ENCODE data around the gene ADGRL3. TPM values are rescaled to one million over a fixed set of nuclear protein-coding genes. Genes with fewer than 3 reads are reported as not detected.

The ADGRL3 gene
- total and polyA plus RNA-seq, 3 donors from 2014 or later: 11.6 to 21.6 (median 12.8) TPM

DNA sequence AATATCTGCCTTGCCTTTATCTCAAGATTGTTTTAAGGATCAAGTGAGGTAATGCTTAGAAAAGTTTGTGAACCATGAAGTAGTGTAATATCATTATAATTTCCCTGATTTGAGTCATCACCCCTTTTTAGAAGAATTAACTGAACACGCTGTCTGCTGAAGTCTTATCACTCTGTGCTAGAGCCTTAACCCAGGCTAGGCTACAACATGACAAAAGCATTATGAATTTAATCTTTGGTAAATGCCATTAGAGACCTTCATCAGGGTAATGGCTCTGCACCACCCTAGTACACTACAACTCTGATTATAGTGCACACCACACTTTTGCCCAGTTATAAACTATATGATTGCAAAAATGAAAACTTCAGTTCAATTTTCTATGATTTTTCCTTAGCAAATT is 118.3 kb downstream of the ADGRL3 start:
- H3K27ac ChIP-seq: no peak overlapping the region
- intact Hi-C loops (cut with DNase I; ENCODE audit: low total_unique reads): no loop called here
- WGBS, 2 donors: 86 to 92% methylated on average over 1 of the region's 1 CpG
- TF ChIP-seq, protein P1, sequence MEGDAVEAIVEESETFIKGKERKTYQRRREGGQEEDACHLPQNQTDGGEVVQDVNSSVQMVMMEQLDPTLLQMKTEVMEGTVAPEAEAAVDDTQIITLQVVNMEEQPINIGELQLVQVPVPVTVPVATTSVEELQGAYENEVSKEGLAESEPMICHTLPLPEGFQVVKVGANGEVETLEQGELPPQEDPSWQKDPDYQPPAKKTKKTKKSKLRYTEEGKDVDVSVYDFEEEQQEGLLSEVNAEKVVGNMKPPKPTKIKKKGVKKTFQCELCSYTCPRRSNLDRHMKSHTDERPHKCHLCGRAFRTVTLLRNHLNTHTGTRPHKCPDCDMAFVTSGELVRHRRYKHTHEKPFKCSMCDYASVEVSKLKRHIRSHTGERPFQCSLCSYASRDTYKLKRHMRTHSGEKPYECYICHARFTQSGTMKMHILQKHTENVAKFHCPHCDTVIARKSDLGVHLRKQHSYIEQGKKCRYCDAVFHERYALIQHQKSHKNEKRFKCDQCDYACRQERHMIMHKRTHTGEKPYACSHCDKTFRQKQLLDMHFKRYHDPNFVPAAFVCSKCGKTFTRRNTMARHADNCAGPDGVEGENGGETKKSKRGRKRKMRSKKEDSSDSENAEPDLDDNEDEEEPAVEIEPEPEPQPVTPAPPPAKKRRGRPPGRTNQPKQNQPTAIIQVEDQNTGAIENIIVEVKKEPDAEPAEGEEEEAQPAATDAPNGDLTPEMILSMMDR (IDR thresholded peaks at IDR 0.05): no peak
- no peak for TF ChIP-seq POLR2A (IDR thresholded peaks at IDR 0.05)
- no peak overlapping the region for H3K4me3 ChIP-seq
- H3K4me1 ChIP-seq: no peaks in the 10 kb centered on the region
- H3K27me3 ChIP-seq: no peaks in the 10 kb centered on the region
- no peaks in the 10 kb centered on the region for H3K36me3 ChIP-seq (ENCODE audit: low read depth, missing control alignments)
- H3K9me3 ChIP-seq: no peaks in the 10 kb centered on the region
- DNase-seq: no peak

DNA sequence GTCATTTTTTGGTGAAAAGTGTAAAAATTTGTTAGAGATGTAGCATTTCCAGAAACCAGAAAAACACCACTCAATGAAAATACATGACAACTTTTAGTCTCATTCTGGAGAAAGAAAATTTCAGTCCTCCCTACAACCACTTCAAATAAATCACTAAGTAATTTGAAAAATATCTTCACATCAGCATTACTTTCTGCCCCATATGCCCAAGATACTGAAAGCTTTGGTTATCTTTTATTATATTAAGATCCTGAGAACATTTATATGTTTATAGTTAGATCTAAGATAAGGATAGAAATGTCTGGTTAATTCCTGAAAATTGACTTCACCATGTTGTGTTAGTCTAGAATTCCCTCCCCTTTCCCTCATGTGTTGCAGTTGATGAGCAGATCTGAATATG is 119.0 kb downstream of the ADGRL3 start:
- intact Hi-C loops (cut with DNase I; ENCODE audit: low total_unique reads): no loop called here
- H3K9me3 ChIP-seq: no peaks in the 10 kb centered on the region
- no peak for DNase-seq

DNA sequence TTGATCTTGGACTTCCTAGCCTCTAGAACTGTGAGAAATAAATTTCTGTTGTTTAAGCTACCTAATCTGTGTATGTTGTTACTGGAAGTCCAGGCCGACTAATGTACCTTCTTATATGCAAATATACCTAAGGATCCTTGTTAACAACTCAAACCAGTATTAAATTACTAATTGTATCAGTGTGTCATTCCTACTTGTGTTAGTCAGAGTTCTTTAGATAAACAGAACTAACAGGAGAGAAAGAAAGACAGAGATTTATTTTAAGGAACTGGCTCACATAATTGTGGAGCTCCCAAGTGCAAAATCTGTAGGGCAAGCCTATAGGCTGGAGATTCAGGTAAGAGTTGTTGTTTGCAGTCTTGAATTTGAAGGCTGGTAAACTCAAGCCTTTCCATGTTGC is 120.0 kb downstream of the ADGRL3 start:
- Histone ChIP-seq H3K27ac (no peak overlapping the region), H3K27me3 (no peaks in the 10 kb centered on the region), H3K36me3 (ENCODE audit: low read depth, missing control alignments) (no peaks in the 10 kb centered on the region), H3K4me3 (no peak overlapping the region), H3K4me1 (no peaks in the 10 kb centered on the region), H3K9me3 (no peaks in the 10 kb centered on the region)
- no peak for DNase-seq
- 86 to 91% methylated on average over 1 of the region's 1 CpG for WGBS, 2 donors
- TF ChIP-seq, protein P1 (IDR thresholded peaks at IDR 0.05): no peak
- TF ChIP-seq POLR2A (IDR thresholded peaks at IDR 0.05): no peak
- intact Hi-C loops (cut with DNase I; ENCODE audit: low total_unique reads): no loop called here

More for the DNA sequence above, 119.0 kb downstream of the ADGRL3 start:
- no peaks in the 10 kb centered on the region for H3K4me1 ChIP-seq
- no peaks in the 10 kb centered on the region for H3K36me3 ChIP-seq (ENCODE audit: low read depth, missing control alignments)
- H3K27me3 ChIP-seq: no peaks in the 10 kb centered on the region
- TF ChIP-seq, protein P1 (IDR thresholded peaks at IDR 0.05): no peak
- TF ChIP-seq POLR2A (IDR thresholded peaks at IDR 0.05): no peak
- H3K27ac ChIP-seq: no peak overlapping the region
- H3K4me3 ChIP-seq: no peak overlapping the region

DNA sequence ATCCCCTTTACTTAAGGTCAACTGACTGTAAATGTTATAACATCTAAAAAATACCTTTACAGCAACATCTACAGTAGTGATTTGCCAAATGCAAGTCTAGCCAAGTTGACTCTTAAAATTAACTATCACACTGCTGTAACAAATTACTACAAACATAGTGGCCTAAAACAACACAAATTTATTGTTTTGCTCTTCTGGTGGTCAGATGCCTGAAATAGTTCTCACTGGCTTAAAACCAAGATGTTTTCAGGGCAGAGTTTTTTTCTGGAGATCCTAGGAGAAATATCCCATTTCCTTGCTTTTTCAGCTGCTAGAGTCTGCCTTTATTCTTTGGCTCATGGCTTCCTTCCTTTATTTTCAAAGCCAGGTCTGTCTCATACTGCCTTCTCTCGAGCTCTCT is 120.5 kb downstream of the ADGRL3 start:
- 65 to 70% methylated on average over 1 of the region's 1 CpG for WGBS, 2 donors
- H3K36me3 ChIP-seq (ENCODE audit: low read depth, missing control alignments): no peaks in the 10 kb centered on the region
- no peaks in the 10 kb centered on the region for H3K9me3 ChIP-seq
- intact Hi-C loops (cut with DNase I; ENCODE audit: low total_unique reads): no loop called here
- no peaks in the 10 kb centered on the region for H3K4me1 ChIP-seq
- H3K27ac ChIP-seq: no peak overlapping the region
- no peak for DNase-seq
- TF ChIP-seq POLR2A (IDR thresholded peaks at IDR 0.05): no peak
- TF ChIP-seq, protein P1 (IDR thresholded peaks at IDR 0.05): no peak
- H3K4me3 ChIP-seq: no peak overlapping the region
- no peaks in the 10 kb centered on the region for H3K27me3 ChIP-seq

DNA sequence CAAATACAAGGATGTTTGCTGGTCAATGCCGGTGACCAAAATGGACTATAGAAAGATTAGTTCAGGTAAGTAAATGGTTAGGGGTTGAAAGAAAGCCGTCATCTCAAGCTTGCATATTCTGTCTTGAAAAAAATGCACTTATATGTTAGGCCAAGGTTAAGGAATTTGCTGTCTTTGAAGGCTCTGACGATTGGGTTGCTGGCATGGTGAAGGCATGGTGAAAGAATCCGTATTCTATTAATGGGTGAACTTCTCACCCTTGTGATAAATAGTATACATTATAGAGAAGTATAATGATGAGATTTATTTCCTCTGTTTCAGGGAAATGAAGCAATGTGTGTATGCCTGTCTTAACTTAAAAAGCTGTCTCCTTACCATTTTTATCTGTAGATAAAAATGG is 132.6 kb downstream of the ADGRL3 start:
- 35 to 55% methylated on average over 4 of the region's 4 CpGs for WGBS, 2 donors
- H3K36me3 ChIP-seq (ENCODE audit: low read depth, missing control alignments): no peaks in the 10 kb centered on the region

More for the DNA sequence above, 132.6 kb downstream of the ADGRL3 start:
- Histone ChIP-seq H3K4me1 (no peaks in the 10 kb centered on the region), H3K27ac (no peak overlapping the region), H3K4me3 (no peak overlapping the region), H3K9me3 (no peaks in the 10 kb centered on the region), H3K27me3 (no peaks in the 10 kb centered on the region)
- DNase-seq: no peak
- intact Hi-C loops (cut with DNase I; ENCODE audit: low total_unique reads): no loop called here
- no peak for TF ChIP-seq POLR2A (IDR thresholded peaks at IDR 0.05)
- TF ChIP-seq, protein P1 (IDR thresholded peaks at IDR 0.05): no peak
